Brain microvascular endothelial cell (primary cell): Measurements from ENCODE around the gene LRRC75B.

ENCODE experiments used
- DNase-seq: peaks from one replicate; pipeline ENCODE4 v3.0.0-alpha.2; 2020
- H3K27ac ChIP-seq: fragments of 250-450 bp; sonication (Bioruptor Pico); 2 replicates; pipeline ENCODE4 v1.5.1; 2020; ENCODE audit warnings: mild to moderate bottlenecking, moderate library complexity
- H3K27me3 ChIP-seq: fragments of 250-450 bp; sonication (Bioruptor Pico); replicated peaks from 2 replicates; pipeline ENCODE4 v1.5.1; 2020; ENCODE audit warnings: mild to moderate bottlenecking
- H3K36me3 ChIP-seq: fragments of 250-450 bp; sonication (Bioruptor Pico); replicated peaks from 2 replicates; pipeline ENCODE4 v1.5.1; 2020; ENCODE audit warnings: mild to moderate bottlenecking
- H3K4me3 ChIP-seq: 2 replicates; pipeline ENCODE4 v1.5.1; 2011; ENCODE audit warnings: low read depth, mild to moderate bottlenecking, control low read depth, low read length, moderate library complexity
- CTCF ChIP-seq: IDR thresholded peaks from 2 replicates; pipeline ENCODE4 v1.5.1; 2011; ENCODE audit warnings: low read depth, mild to moderate bottlenecking, moderate library complexity, low read length, control low read depth, inconsistent platforms; ENCODE audit errors: missing control alignments
- in situ Hi-C: cut with HindIII; loops from 2 replicates; pipeline ENCODE4 v1.10.0; 2017; ENCODE audit warnings: low sequenced_read_pairs, low pct_ligation_motif_present

The LRRC75B gene

GRCh38 chr22:24585927-24586546 lies 6.8 kb downstream of the LRRC75B start:
- Histone ChIP-seq H3K27me3 (no peaks in the 10 kb centered on the region), H3K4me3 (no peak overlapping the region), H3K36me3 (no peaks in the 10 kb centered on the region), H3K27ac (no peak overlapping the region)
- no peak for TF ChIP-seq CTCF
- no peak for DNase-seq
- in situ Hi-C loops = no loop called here

DNA sequence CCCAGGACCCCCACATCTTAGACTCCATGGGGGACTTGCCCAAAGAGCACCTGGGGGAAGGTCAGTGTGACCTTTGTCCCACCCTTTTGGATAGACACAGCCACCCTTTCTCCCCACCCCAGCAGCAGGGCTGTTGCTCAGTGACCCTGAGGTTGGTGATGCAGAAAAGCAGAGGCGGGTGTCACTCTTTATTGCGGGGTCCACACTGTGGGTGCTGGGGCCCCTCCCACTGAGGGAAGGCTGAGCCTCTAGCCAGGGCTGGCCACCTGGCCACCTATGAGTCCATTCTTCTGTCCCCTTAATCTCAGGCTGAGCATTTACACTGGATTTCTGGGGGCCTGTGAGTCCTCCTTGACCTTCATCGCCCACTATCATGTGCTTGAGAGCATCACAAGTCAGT lies 7.4 kb downstream of the LRRC75B start:
- no peaks in the 10 kb centered on the region for H3K36me3 ChIP-seq
- H3K27ac ChIP-seq = no peak overlapping the region
- no peak for TF ChIP-seq CTCF
- no peak overlapping the region for H3K4me3 ChIP-seq
- no peak for DNase-seq
- in situ Hi-C loops = no loop called here
- no peaks in the 10 kb centered on the region for H3K27me3 ChIP-seq

GRCh38 chr22:24584871-24585411 lies 7.9 kb downstream of the LRRC75B start:
- no peak for DNase-seq
- Histone ChIP-seq H3K27me3 (no peaks in the 10 kb centered on the region), H3K36me3 (no peaks in the 10 kb centered on the region), H3K27ac (no peak overlapping the region), H3K4me3 (no peak overlapping the region)
- no peak for TF ChIP-seq CTCF
- in situ Hi-C loops = no loop called here

DNA sequence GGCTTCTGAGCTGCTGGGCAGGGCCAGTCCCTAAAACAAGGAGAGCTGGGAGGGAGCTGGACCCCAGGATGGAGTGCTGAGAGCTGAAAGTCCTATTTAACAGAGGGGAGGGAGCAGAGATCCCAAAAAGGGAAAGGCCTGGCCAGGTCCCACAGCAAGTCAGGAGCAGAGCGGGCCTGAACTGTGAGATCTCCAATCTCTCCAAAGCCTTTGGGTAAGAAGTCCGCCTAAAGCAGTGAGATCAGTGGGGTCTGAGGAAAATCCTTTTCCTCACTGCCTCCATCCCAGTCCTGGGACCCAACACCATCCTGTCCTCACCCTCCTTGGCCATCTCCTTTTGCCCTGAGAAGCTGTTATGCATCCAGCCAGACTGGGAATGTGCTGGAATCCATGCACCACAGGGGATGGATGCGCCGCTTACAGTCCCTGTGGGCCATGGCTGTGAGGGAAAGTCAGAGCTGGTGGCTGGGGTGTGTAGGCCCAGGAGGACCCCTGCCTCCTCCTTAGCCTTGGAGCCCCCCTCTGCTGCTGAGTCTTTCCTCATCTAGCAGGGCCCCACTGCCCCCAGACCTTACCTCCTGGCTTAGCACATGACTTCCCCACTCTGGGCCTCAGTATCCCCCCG lies 8.6 kb downstream of the LRRC75B start:
- Histone ChIP-seq H3K4me3 (no peak overlapping the region), H3K36me3 (no peaks in the 10 kb centered on the region), H3K27me3 (no peaks in the 10 kb centered on the region), H3K27ac (no peak overlapping the region)
- TF ChIP-seq CTCF = no peak
- DNase-seq = no peak
- in situ Hi-C loops = no loop called here

- Histone ChIP-seq H3K4me3 (no peak overlapping the region), H3K27ac (no peak overlapping the region), H3K36me3 (no peaks in the 10 kb centered on the region), H3K27me3 (no peaks in the 10 kb centered on the region)
- no peak for TF ChIP-seq CTCF
- no peak for DNase-seq
- in situ Hi-C loops = no loop called here
These were observed 9.4 kb downstream of the LRRC75B start for GRCh38 chr22:24583221-24584165.
